Measurements from ENCODE around the gene ADAT3. TPM values are rescaled to one million over a fixed set of nuclear protein-coding genes. Genes with fewer than 3 reads are reported as not detected.
A peak's percentile ranks its signal among the peaks of the same experiment; 100 is the strongest.

Gene ADAT3
- total RNA-seq, 1 experiment from 2014 or later: 13.5 TPM

DNA sequence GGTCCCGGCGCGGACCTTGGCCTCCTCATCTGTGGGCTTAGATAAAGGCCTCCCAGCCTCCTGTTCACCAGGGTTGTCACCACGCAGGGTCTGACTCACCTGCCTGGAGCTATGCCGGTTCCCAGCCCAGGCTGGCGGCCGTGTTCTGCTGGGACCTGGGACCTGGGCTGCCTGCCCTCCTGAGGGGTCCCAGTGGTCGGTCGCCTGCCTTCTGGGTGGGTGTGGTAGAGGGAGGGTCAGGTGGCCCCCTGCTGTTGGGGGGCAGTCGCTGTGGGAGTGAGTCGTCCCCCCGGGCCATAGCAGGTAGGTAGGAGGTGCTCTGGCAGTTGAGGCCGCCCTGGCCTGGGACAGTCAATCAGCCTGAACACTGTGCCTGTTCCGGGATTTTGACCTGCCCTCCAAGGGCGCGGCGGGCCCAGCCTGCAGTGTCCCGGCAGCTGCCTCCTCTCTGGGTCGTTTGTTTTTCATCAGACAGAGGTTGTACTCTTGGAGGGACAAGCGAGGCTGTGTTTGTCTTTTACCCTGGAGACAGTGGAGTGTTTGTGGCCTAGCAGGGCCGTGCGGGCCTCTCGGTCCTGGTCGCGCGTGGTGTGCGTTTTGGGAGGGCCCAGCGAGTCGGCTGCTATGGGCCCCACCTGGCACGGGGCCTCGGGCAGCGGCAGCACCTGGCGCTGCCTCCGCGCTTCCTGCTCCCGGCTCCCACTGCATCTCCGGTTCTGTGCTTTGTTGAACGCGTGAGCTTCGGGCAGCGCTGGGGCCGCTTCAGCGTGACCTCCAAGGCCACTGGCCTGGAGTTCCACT is 2.6 kb downstream of the ADAT3 start:
- in situ Hi-C loops (cut with HindIII; ENCODE audit: low sequenced_read_pairs): no loop called here
- no peak for DNase-seq (ENCODE audit: low spot score)

DNA sequence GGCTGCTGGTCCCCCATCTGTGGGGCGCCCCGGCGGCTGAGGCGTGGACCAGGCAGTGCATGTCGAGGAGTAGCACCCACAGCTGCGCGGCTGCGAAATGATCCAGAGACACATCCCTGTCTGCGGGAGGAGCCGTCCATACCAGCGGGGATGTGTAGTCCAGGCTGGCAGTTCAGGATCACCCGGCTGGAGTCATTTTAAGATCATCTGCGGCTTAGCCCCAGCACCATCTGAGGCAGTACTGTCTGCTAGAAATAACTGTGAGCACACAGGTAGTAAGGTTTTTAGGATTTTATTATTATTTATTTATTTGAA is 3.1 kb downstream of the ADAT3 start:
- DNase-seq (ENCODE audit: low spot score): no peak
- in situ Hi-C loops (cut with HindIII; ENCODE audit: low sequenced_read_pairs): no loop called here

DNA sequence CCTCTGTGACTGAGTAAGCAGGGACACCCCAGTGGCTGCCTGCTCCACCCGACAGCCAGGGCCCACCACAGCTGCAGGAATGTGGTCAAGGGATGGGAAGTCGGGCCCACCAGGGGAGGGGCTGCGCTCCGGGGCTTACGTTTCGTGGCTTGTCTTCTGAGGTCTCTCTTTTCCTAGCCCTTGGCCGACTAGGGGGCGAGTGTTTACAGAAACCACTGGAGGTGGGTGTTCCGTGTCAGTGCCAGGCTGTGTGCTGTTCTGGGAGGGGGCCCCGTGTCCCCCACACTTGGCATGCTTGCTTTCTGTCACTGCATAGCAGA is 4.5 kb downstream of the ADAT3 start:
- no peak for DNase-seq (ENCODE audit: low spot score)

DNA sequence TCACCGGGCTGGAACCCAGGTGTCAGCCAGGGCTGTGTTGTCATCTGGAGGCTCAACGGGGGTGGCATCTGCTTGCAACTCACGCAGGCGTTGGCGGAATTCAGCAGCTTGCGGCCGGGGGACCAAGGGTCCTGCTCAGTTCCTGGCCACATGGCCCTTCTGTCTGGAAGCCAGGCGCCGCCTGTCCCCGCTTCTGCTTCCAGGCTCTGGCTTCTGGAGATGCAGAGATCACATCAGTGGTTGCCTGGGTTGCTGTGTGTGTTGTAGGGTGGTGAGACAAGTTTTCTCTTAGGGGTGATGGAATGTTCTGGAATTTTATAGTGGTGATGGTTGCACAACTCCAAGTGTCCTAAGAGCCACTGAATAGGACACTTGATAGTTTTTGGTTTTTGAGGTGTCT is 5.0 kb downstream of the ADAT3 start:
- in situ Hi-C loops (cut with HindIII; ENCODE audit: low sequenced_read_pairs): no loop called here

More for the DNA sequence above, 4.5 kb downstream of the ADAT3 start:
- in situ Hi-C loops (cut with HindIII; ENCODE audit: low sequenced_read_pairs): no loop called here

DNA sequence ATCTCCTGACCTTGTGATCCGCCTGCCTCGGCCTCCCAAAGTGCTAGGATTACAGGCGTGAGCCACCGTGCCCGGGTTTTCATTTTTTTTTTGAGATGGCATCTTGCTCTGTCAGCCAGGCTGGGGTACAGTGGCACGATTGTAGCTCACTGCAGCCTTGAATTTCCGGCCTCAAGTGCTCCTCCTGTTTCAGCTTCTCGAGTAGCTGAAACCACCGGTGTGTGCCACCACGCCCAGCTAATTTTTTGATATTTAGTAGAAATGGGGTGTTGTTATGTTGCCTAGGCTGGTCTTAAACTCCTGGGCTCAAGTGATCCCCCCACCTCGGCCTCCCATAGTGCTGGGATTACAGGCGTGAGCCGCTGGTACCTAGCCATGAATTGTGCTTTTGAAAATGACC is 5.9 kb downstream of the ADAT3 start:
- in situ Hi-C loops (cut with HindIII; ENCODE audit: low sequenced_read_pairs): no loop called here
- no peak for DNase-seq (ENCODE audit: low spot score)

More for the DNA sequence above, 5.0 kb downstream of the ADAT3 start:
- peak; percentile 69 for DNase-seq (ENCODE audit: low spot score)

DNA sequence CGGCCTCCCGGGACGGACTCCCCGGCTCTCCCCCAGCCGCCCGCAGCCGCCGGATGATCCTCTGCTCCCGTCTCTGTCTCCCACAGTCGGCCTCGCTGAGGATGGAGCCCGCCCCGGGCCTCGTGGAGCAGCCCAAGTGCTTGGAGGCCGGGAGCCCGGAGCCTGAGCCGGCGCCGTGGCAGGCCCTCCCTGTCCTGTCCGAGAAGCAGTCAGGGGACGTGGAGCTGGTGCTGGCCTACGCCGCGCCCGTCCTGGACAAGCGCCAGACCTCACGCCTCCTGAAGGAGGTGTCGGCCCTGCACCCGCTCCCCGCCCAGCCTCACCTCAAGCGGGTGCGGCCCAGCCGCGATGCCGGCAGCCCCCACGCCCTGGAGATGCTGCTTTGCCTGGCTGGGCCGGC is 6.8 kb downstream of the ADAT3 start:
- in situ Hi-C loops (cut with HindIII; ENCODE audit: low sequenced_read_pairs): no loop called here
- DNase-seq (ENCODE audit: low spot score): no peak

DNA sequence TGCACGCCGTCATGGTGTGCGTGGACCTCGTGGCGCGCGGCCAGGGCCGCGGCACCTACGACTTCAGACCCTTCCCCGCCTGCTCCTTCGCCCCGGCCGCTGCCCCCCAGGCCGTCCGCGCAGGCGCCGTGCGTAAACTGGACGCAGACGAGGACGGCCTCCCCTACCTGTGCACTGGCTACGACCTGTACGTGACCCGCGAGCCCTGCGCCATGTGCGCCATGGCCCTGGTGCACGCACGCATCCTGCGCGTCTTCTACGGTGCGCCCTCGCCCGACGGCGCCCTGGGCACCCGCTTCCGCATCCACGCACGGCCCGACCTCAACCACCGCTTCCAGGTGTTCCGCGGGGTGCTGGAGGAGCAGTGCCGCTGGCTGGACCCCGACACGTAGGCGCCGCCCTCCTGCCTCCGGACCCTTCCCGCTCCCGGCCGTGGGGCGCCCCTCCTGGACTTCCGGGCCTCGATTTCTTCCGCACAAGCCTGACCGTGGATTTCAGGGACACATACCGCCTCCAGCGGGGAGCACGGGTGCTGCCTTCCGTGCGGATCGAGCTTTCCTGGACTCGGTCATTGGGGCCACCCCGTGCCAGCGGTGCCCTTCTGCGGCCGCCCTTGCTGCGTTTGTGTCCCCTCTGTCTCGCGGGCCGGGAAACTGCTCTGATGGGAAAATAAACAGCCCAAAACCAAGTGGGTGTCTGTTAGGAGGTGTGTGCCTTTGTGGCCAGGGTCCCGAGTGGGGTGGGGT is 7.7 kb downstream of the ADAT3 start:
- no peak for DNase-seq (ENCODE audit: low spot score)
- in situ Hi-C loops (cut with HindIII; ENCODE audit: low sequenced_read_pairs): no loop called here

DNA sequence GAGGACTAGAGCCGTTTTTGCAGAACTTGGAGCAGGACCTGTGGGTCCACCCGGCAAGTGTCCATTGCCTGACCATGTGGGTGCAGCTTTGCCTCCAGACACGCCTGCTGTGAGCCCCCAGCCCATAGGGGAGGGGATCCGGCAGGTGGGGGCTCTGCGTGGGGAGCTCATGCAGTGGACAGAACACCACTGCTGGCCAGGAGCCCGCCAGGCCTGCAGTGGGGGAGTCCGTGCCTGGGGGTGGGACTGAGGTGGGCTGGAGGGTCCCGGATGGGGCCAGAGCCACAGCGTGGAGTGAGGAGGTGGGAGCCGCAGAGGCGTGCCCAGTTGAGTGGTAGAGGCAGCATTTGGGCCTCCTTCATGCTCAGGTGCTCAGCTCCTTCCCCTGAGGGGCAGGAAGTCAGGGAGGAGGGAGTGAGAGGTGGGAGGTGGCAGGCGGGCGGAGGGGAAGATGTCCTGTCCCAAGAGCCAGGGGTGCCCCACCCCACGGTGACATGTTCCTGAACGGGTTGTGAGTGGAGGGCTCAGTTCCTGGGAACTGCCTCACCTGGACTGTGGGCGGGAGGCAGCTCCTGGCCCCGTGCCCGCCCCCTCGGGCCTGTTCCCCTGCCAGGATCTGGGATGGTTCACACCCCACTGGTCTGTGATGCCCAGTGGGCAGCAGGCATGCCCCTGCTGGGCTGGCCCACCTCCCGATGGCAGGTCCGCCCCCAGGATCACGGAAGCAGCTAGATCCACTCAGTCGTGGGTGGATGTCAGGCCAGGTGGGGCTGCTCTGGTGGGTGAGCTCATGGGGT is 8.8 kb downstream of the ADAT3 start:
- DNase-seq (ENCODE audit: low spot score): no peak
- in situ Hi-C loops (cut with HindIII; ENCODE audit: low sequenced_read_pairs): no loop called here

DNA sequence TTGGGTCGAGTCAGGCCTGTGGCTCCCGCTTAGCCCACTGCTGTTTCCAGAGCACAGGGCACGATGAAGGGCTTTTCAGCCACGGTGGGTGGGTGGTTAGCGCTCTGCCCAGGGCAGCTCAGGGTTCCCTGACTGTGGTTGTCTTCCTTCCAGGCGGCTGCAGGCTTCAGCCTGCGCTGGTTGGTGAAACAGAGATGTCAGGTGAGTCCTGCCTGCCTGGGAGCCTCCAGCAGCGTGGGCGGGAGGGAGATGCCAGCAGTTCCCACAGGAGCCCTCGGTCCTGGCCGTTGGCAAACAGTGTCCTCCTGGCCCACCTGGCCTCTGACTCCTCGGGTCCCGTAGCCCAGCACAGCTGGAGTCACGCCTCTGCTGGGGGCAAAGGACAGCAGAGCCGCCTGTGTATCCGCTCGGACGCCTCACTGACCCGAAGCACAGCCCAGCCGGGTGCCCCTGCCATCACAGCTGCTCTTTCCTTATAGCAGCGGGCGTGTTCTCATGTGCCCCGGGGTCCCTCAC is 9.7 kb downstream of the ADAT3 start:
- in situ Hi-C loops (cut with HindIII; ENCODE audit: low sequenced_read_pairs): no loop called here
- DNase-seq (ENCODE audit: low spot score): peak; percentile 57

DNA sequence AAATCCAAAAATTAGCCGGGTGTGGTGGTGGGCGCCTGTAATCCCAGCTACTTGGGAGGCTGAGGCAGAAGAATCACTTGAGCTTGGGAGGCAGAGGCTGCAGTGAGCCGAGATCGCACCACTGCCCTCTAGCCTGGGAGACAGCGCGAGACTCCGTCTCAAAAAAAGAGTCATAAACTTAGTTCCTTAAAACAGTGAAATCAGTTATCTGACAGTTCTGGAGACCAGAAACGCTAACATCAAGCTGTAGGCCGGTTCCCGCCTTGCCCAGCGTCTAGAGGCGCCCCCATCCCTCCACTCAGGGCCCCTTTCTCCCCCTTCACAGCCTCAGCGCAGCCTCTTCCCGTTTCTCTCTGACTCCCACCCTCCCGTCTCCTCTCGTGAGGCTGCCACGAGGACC is 11.9 kb downstream of the ADAT3 start:
- in situ Hi-C loops (cut with HindIII; ENCODE audit: low sequenced_read_pairs): no loop called here
- no peak for DNase-seq (ENCODE audit: low spot score)

DNA sequence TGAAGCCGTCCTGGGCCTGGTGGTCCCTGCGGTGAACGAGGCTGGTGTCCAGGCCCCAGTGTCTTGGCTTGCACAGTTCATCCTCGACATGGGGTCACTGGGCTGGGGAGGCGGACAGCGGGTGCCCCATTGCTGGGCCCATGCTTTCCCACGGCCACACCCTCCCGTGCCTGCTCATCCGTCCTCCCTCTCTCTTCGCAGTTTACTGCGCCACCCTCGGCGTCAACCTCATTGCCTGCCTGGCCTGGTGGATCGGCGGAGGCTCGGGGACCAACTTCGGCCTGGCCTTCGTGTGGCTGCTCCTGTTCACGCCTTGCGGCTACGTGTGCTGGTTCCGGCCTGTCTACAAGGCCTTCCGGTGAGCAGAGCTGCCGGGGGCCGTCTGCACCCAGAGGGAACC is 12.7 kb downstream of the ADAT3 start:
- no peak for DNase-seq (ENCODE audit: low spot score)
- in situ Hi-C loops (cut with HindIII; ENCODE audit: low sequenced_read_pairs): no loop called here

DNA sequence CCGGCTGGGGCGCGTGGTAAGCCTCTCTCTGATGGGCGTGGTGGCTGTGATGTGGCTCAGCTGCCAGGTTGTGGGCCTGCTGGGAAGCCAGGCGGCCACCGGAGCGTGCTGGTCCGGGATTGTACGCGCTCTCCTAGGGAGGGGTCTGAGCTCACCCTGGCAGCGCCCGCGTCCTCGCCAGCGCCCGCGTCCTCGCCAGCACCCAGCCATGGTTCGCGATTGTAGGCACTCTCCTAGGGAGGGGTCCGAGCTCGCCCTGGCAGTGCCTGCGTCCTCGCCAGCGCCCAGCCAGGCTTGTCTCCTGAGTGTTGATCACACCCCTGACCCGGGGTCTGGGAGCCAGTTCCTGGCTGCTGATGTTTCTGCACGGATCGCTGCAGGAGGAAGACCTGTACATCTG is 13.8 kb downstream of the ADAT3 start:
- in situ Hi-C loops (cut with HindIII; ENCODE audit: low sequenced_read_pairs): no loop called here
- peak; percentile 27 for DNase-seq (ENCODE audit: low spot score)

DNA sequence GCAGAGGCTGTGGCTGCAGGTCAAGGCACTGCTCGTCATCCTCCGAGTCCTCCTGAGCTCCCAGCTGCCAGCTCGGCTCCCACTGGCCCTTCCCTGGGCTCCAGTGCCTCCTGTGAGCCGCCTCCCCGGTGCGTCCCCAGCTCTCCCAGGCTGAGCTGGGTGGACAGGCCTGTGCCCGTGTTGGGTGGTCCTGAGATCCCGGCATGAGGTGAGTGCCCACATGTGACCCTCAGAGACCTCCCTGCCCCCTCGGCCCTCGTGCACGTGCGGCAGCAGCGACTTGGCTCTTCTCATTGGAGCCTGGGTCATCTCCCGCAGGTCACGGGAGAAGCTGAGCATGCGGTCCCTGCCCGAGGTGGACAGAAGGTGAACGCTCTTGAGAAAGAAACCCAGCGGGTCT is 15.4 kb downstream of the ADAT3 start:
- in situ Hi-C loops (cut with HindIII; ENCODE audit: low sequenced_read_pairs): no loop called here
- no peak for DNase-seq (ENCODE audit: low spot score)

DNA sequence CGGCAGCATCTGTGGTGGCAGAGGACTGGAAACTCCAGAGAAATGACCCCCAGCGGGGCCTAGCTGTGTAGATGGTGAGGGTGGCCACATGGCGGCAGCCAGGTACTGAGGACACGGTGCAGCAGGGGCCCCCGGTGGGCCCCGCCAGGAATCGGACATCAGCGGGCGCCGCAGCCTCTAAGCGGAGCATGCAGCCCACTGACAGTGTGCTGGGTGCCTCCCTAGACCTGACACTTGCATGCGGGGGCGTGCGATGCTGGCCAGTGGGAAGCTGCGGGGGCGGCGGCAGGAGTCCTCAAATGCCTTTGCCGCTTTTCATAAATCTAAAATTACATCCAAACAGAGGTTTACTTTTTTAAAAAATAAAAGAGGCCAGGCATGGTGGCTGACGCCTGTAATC is 16.1 kb downstream of the ADAT3 start:
- DNase-seq (ENCODE audit: low spot score): no peak
- in situ Hi-C loops (cut with HindIII; ENCODE audit: low sequenced_read_pairs): no loop called here

DNA sequence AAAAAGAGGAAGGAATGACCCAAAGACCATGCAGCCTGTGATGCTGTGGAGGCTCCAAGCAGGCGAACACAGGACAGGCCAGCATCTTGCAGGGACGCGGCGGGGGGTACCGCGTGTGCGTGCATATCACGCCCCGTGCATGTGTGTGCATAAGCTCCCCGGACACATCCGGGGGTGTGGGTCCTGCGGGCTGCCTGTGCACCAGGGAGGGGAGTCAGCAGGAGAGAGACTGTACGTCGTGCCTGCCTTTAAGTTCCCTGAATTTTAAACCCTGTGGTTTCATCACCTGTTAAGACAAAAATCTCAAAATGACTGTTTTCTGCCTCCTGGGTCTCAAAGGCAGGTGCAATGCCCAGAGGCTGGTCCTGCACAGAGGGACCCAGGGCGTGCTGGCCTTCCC is 16.6 kb downstream of the ADAT3 start:
- in situ Hi-C loops (cut with HindIII; ENCODE audit: low sequenced_read_pairs): no loop called here
- DNase-seq (ENCODE audit: low spot score): no peak

DNA sequence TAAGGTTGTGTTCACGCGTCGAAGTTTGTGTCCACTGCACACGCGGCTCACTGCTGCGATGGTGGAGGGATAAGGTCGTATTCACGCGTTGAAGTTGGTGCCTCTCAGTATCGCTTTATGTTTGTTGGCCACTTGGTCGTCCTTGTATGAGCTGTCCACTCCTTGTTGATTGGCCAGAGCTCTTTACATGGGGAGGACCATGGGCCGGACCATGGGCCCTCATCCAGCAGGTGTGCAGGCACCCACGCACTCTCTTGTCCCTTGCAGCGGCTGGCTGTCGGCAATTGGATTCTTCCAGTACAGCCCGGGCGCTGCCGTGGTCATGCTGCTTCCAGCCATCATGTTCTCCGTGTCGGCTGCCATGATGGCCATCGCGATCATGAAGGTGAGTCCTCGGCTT is 17.6 kb downstream of the ADAT3 start:
- in situ Hi-C loops (cut with HindIII; ENCODE audit: low sequenced_read_pairs): no loop called here

DNA sequence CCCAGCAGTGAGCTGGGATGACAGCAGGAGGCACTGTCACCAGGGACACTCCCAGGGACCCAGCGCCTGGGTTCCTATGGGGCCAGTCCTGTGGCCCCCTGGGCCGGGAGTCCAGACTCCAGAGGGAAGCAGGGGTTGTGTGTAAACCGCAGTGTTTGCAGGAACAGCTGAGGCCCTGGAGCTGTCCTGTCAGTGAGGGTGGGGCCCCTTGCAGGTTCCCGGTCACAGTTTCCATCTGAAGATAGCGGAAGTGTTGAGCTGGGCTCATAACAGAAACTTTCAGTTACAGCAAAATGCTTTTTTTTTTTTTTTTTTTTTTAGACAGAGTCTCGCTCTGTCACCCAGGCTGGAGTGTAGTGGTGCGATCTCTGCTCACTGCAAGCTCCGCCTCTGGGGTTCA is 18.1 kb downstream of the ADAT3 start:
- DNase-seq (ENCODE audit: low spot score): no peak
- in situ Hi-C loops (cut with HindIII; ENCODE audit: low sequenced_read_pairs): no loop called here

More for the DNA sequence above, 17.6 kb downstream of the ADAT3 start:
- DNase-seq (ENCODE audit: low spot score): no peak

DNA sequence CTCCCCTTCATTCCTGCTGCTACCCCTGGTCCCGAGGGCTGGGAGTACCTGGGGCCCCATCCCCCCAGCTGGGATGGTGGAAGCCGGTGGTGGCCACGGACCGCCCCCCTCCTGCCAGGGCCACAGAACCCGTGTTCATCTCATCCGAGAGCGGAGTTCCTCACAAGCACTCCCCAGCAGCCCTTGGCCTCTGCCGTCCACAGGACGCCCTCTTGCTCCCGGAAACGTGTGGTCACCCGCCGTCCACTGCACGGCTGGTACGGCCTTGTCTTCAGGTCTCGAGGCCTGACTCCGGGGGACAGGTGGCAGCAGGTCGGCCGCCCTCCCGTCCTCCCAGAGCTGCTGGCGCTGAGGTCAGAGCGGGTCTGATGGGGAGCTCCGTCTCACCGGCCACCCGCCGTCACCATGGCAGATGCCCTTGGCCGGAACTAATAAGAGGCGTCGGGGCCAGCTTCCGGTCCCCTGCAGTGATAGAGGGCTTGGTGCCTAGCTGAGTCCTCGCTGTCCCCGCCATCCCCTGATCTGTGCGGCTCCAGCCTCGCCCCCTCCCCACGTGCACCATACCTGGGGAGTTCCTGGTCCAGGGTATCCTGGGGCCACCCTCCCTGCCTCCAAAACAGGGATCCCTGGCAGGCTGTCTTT is 19.2 kb downstream of the ADAT3 start:
- DNase-seq (ENCODE audit: low spot score): no peak
- in situ Hi-C loops (cut with HindIII; ENCODE audit: low sequenced_read_pairs): no loop called here

DNA sequence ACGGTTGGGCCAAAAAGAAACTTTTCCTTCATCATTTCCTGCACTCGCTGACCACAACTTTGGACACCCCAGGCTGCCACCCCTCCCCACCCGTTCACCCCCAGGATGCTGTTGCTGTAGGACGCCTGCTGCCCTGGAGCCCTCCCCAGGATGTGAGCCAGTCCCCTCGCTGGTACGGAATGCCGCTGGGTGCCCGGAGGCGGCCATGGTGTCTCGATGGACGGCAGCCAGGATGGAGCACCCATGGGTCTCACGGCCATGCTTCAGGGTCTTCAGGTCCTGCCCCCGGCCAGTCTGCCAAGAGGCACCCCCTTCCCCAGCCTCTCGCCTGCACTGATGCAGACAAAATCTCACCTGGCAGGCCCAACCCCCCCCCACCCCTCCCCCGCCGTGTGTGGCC is 20.3 kb downstream of the ADAT3 start:
- in situ Hi-C loops (cut with HindIII; ENCODE audit: low sequenced_read_pairs): no loop called here
- no peak for DNase-seq (ENCODE audit: low spot score)

Data from G401 (cell line).